ENCODE results near the gene TARBP1.
A peak's percentile ranks its signal among the peaks of the same experiment; 100 is the strongest.

TARBP1 gene

GRCh38 chr1:234484218-234484617, 5.2 kb upstream of the TARBP1 start:
- DNase-seq, result no peak

GRCh38 chr1:234481771-234482170, 2.8 kb upstream of the TARBP1 start:
- DNase-seq, result no peak

- DNase-seq, result no peak
These were observed 887 bp upstream of the TARBP1 start for GRCh38 chr1:234479866-234480265.

GRCh38 chr1:234479310-234479559, 256 bp upstream of the TARBP1 start:
- no peak for DNase-seq

- peak; percentile 58 for DNase-seq
These were observed 863 bp downstream of the TARBP1 start for GRCh38 chr1:234478152-234478480.

- no peak for DNase-seq
These were observed 1.4 kb downstream of the TARBP1 start for GRCh38 chr1:234477386-234478151.

GRCh38 chr1:234476172-234476571, 2.8 kb downstream of the TARBP1 start:
- DNase-seq, result no peak

- no peak for DNase-seq
These were observed 3.7 kb downstream of the TARBP1 start for GRCh38 chr1:234475167-234475793.

GRCh38 chr1:234474375-234474774, 4.6 kb downstream of the TARBP1 start:
- DNase-seq, result no peak

- no peak for DNase-seq
These were observed 5.9 kb downstream of the TARBP1 start for GRCh38 chr1:234473118-234473517.

GRCh38 chr1:234469376-234469775, 9.6 kb downstream of the TARBP1 start:
- no peak for DNase-seq

- no peak for DNase-seq
These were observed 10.4 kb downstream of the TARBP1 start for GRCh38 chr1:234468580-234468979.

- DNase-seq, result no peak
These were observed 11.2 kb downstream of the TARBP1 start for GRCh38 chr1:234467821-234468220.

GRCh38 chr1:234466945-234467344, 12.0 kb downstream of the TARBP1 start:
- DNase-seq, result no peak

GRCh38 chr1:234463749-234464148, 15.2 kb downstream of the TARBP1 start:
- DNase-seq, result no peak

- no peak for DNase-seq
These were observed 18.3 kb downstream of the TARBP1 start for GRCh38 chr1:234460652-234461051.

GRCh38 chr1:234458352-234459017, 20.5 kb downstream of the TARBP1 start:
- DNase-seq, result no peak

GRCh38 chr1:234454926-234455325, 24.1 kb downstream of the TARBP1 start:
- DNase-seq, result no peak

- no peak for DNase-seq
These were observed 26.5 kb downstream of the TARBP1 start for GRCh38 chr1:234452406-234452965.

- no peak for DNase-seq
These were observed 38.6 kb downstream of the TARBP1 start for GRCh38 chr1:234440348-234440747.

- no peak for DNase-seq
These were observed 40.4 kb downstream of the TARBP1 start for GRCh38 chr1:234438579-234438978.

- no peak for DNase-seq
These were observed 41.4 kb downstream of the TARBP1 start for GRCh38 chr1:234437423-234438171.

- no peak for DNase-seq
These were observed 43.4 kb downstream of the TARBP1 start for GRCh38 chr1:234435620-234436019.

- no peak for DNase-seq
These were observed 44.3 kb downstream of the TARBP1 start for GRCh38 chr1:234434706-234435105.
